ENCODE data around the gene HRAS. TPM values are rescaled to one million over a fixed set of nuclear protein-coding genes. Genes with fewer than 3 reads are reported as not detected.

The HRAS gene
- total and polyA plus RNA-seq, 4 donors = 4.7 to 17.4 (median 10.9) TPM

GRCh38 chr11:550746-551085 is 15.3 kb upstream of the HRAS start:
- no peak overlapping the region for H3K4me3 ChIP-seq (ENCODE audit: low read depth in 1 of 3, low read length in 3 of 3)
- H3K9ac ChIP-seq (ENCODE audit: low read depth in 1 of 2, low read length in 2 of 2) = no peak overlapping the region
- no peak overlapping the region for H3K27ac ChIP-seq (ENCODE audit: low read depth in 1 of 2, low read length in 2 of 2)
- peaks cover 6 to 21% (median 10%) of the 10 kb centered on the region in 4 donors for H3K4me1 ChIP-seq (ENCODE audit: control insufficient read depth in 4 of 4, insufficient read depth in 4 of 4, low read length in 3 of 4)
- H3K27me3 ChIP-seq (ENCODE audit: control insufficient read depth in 4 of 4, insufficient read depth in 4 of 4, low read length in 3 of 4) = no peaks in the 10 kb centered on the region
- DNase-seq (ENCODE audit: low spot score) = no peak
- peaks cover 0 to 1% (median 0%) of the 10 kb centered on the region in 4 donors for H3K36me3 ChIP-seq (ENCODE audit: control insufficient read depth in 4 of 4, insufficient read depth in 3 of 4, low read depth in 1 of 4, low read length in 3 of 4)
- H3K9me3 ChIP-seq (ENCODE audit: control insufficient read depth in 4 of 4, low read length in 3 of 4) = no peaks in the 10 kb centered on the region
- WGBS = 83% methylated on average over 5 of the region's 5 CpGs
- no peak for TF ChIP-seq FOXA2 (IDR thresholded peaks at IDR 0.05)
- TF ChIP-seq JUND (IDR thresholded peaks at IDR 0.05) = no peak
- no peak for TF ChIP-seq TAF1 (conservative IDR thresholded peaks at IDR 0.05)
- TF ChIP-seq, protein P1, sequence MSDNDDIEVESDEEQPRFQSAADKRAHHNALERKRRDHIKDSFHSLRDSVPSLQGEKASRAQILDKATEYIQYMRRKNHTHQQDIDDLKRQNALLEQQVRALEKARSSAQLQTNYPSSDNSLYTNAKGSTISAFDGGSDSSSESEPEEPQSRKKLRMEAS (IDR thresholded peaks at IDR 0.05) = no peak
- TF ChIP-seq HNF4A (conservative IDR thresholded peaks at IDR 0.05) = no peak
- no peak for TF ChIP-seq RXRA (IDR thresholded peaks at IDR 0.05)
- TF ChIP-seq SP1 (IDR thresholded peaks at IDR 0.05) = no peak
- no peak for TF ChIP-seq HNF4G (IDR thresholded peaks at IDR 0.05)

DNA sequence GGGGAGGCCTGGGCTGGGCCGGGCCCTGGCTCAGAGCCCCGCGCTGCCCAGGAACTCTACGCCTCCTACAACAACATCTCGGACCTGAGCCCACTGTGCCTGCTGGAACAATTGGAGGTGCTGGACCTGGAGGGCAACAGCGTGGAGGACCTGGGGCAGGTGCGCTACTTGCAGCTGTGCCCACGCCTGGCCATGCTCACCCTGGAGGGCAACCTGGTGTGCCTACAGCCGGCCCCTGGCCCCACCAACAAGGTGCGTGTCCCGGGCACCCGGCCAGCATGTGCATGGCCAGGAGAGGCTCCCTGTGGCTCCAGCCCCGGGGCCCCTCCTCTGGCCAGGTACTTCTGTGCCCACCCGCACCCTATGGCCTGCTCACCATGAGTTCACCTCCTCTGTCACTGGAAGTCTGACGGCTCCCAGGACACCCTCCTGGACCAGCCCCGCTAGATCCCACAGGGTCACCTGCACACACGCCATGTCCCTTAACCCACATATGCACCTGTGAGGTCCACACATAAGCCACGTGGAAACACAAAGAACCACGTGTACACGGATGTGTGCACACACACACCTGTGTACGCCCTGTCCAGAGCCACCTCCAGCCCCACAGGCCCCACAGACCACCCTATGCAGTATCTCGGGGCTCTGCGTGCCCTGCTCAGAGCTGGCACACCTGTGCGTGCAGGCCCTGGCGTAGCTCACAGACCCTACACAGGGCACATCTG is 14.8 kb upstream of the HRAS start:
- WGBS = 94% methylated on average over 25 of the region's 25 CpGs
- H3K27ac ChIP-seq (ENCODE audit: low read depth in 1 of 2, low read length in 2 of 2) = no peak overlapping the region
- H3K27me3 ChIP-seq (ENCODE audit: control insufficient read depth in 4 of 4, insufficient read depth in 4 of 4, low read length in 3 of 4) = no peaks in the 10 kb centered on the region
- no peak overlapping the region for H3K4me3 ChIP-seq (ENCODE audit: low read depth in 1 of 3, low read length in 3 of 3)
- H3K9me3 ChIP-seq (ENCODE audit: control insufficient read depth in 4 of 4, low read length in 3 of 4) = no peaks in the 10 kb centered on the region
- DNase-seq (ENCODE audit: low spot score) = no peak
- no peak overlapping the region for H3K9ac ChIP-seq (ENCODE audit: low read depth in 1 of 2, low read length in 2 of 2)
- peaks cover 6 to 19% (median 10%) of the 10 kb centered on the region in 4 donors for H3K4me1 ChIP-seq (ENCODE audit: control insufficient read depth in 4 of 4, insufficient read depth in 4 of 4, low read length in 3 of 4)
- peaks cover 0 to 1% (median 0%) of the 10 kb centered on the region in 4 donors for H3K36me3 ChIP-seq (ENCODE audit: control insufficient read depth in 4 of 4, insufficient read depth in 3 of 4, low read depth in 1 of 4, low read length in 3 of 4)
- no peak for TF ChIP-seq HNF4G (IDR thresholded peaks at IDR 0.05)
- TF ChIP-seq JUND (IDR thresholded peaks at IDR 0.05) = no peak
- no peak for TF ChIP-seq CTCF (IDR thresholded peaks at IDR 0.05; ENCODE audit: low read depth, low read length, missing input control)
- no peak for TF ChIP-seq NR2F2 (IDR thresholded peaks at IDR 0.05)
- TF ChIP-seq TAF1 (conservative IDR thresholded peaks at IDR 0.05) = no peak
- TF ChIP-seq, protein P2, sequence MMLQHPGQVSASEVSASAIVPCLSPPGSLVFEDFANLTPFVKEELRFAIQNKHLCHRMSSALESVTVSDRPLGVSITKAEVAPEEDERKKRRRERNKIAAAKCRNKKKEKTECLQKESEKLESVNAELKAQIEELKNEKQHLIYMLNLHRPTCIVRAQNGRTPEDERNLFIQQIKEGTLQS (IDR thresholded peaks at IDR 0.05) = no peak
- TF ChIP-seq, protein P1 (IDR thresholded peaks at IDR 0.05) = no peak
- no peak for TF ChIP-seq HNF4A (conservative IDR thresholded peaks at IDR 0.05)
- TF ChIP-seq GABPA (IDR thresholded peaks at IDR 0.05 in 1 of 2, conservative IDR thresholded peaks at IDR 0.05 in 1 of 2) = no peak
- TF ChIP-seq EGR1 (IDR thresholded peaks at IDR 0.05; ENCODE audit: low read depth in 2 of 2) = no peak
- no peak for TF ChIP-seq YY1 (IDR thresholded peaks at IDR 0.05)
- no peak for TF ChIP-seq FOXA1 (IDR thresholded peaks at IDR 0.05)
- TF ChIP-seq, protein P3, sequence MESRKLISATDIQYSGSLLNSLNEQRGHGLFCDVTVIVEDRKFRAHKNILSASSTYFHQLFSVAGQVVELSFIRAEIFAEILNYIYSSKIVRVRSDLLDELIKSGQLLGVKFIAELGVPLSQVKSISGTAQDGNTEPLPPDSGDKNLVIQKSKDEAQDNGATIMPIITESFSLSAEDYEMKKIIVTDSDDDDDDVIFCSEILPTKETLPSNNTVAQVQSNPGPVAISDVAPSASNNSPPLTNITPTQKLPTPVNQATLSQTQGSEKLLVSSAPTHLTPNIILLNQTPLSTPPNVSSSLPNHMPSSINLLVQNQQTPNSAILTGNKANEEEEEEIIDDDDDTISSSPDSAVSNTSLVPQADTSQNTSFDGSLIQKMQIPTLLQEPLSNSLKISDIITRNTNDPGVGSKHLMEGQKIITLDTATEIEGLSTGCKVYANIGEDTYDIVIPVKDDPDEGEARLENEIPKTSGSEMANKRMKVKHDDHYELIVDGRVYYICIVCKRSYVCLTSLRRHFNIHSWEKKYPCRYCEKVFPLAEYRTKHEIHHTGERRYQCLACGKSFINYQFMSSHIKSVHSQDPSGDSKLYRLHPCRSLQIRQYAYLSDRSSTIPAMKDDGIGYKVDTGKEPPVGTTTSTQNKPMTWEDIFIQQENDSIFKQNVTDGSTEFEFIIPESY (IDR thresholded peaks at IDR 0.05) = no peak
- TF ChIP-seq RXRA (IDR thresholded peaks at IDR 0.05) = no peak
- TF ChIP-seq RAD21 (IDR thresholded peaks at IDR 0.05) = no peak
- no peak for TF ChIP-seq REST (IDR thresholded peaks at IDR 0.05)
- TF ChIP-seq SP1 (IDR thresholded peaks at IDR 0.05) = no peak

Data from liver (tissue), 9 donors.